Measurements from ENCODE around the gene RAE1. TPM values are rescaled to one million over a fixed set of nuclear protein-coding genes. Genes with fewer than 3 reads are reported as not detected.
A peak's percentile ranks its signal among the peaks of the same experiment; 100 is the strongest.
"Not testable (repeated sequence)": the region's sequence is repeated elsewhere in the genome, so short reads cannot be mapped to it uniquely, and the experiment has no call there.

Gene RAE1
- total and polyA plus RNA-seq, 5 donors = 9.4 to 15.6 (median 14.5) TPM

- ATAC-seq = not testable (repeated sequence)
- intact Hi-C loops (cut with DNase I) = loop anchor here in 3 of 4 donors (5.0 to 10.0 kb wide), 4 partner anchors 257 to 804 kb away; no protein-coding TSS in a partner anchor
These were observed 2.0 kb upstream of the RAE1 start for GRCh38 chr20:57348922-57349574.

DNA sequence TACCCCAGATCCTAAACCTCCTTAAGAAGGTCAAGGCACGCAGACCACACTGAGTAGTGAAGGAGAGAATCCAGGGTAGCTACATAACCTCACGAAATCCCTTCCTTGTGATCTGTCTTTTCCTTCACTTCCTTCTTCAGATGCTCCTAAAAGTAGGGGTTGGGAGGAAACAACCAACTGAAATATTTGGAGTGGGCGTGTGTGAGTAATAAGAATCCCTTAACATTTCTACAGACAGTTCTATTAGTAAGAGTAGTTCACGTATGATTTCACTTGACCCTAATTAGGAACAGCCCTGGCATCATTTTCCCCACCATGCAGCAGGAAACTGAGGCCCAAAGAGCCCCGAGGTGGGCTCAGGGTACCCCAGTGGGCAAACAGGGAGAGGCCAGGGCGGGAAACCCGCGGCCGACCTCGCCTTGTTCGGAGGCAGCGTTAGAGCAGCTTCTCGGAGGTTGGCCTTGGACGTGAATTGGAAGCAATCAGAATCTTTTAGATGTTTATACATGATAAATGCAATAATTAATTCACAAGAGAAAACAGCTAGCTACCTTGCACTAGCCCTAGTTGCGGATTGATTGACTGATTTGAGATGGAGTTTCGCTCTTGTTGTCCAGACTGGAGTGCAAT, 859 bp upstream of the RAE1 start:
- Histone ChIP-seq H3K4me3 (ENCODE audit: low read length) (no peak overlapping the region), H3K9me3 (ENCODE audit: control insufficient read depth, low read length) (no peaks in the 10 kb centered on the region), H3K4me1 (ENCODE audit: control insufficient read depth, insufficient read depth, low read length) (peaks cover 3% of the 10 kb centered on the region), H3K27ac (ENCODE audit: low read length) (no peak overlapping the region), H3K27me3 (ENCODE audit: control insufficient read depth, insufficient read depth) (no peaks in the 10 kb centered on the region)
- DNase-seq (peak in 1 of 3 donors; percentile 44), ATAC-seq (no peak)
- intact Hi-C loops (cut with DNase I) = no loop called here
- 89% methylated on average over 16 of the region's 16 CpGs for WGBS

More at GRCh38 chr20:57348922-57349574, 2.0 kb upstream of the RAE1 start:
- H3K27ac ChIP-seq (ENCODE audit: low read length); H3K4me1 ChIP-seq (ENCODE audit: control insufficient read depth, insufficient read depth, low read length); H3K27me3 ChIP-seq (ENCODE audit: control insufficient read depth, insufficient read depth); DNase-seq; H3K9me3 ChIP-seq (ENCODE audit: control insufficient read depth, low read length); H3K4me3 ChIP-seq (ENCODE audit: low read length): not testable (repeated sequence)
- 86% methylated on average over 21 of the region's 21 CpGs for WGBS

DNA sequence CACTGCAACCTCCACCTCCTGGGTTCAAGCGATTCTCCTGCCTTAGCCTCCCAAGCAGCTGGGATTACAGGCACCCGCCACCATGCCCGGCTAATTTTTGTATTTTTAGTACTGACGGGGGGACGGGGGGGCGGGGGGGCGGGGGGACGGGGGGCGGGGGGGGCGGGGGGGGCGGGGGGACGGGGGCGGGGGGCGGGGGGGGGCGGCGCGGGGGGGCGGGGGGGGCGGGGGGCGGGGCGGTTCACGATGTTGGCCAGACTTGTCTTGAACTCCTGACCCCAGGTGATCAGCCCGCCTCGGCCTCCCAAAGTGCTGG, 371 bp upstream of the RAE1 start:
- H3K27me3 ChIP-seq (ENCODE audit: control insufficient read depth, insufficient read depth); H3K9me3 ChIP-seq (ENCODE audit: control insufficient read depth, low read length); DNase-seq; H3K4me1 ChIP-seq (ENCODE audit: control insufficient read depth, insufficient read depth, low read length); ATAC-seq; intact Hi-C loops (cut with DNase I): not testable (repeated sequence)
- peak overlapping the region; percentile 91 for H3K27ac ChIP-seq (ENCODE audit: low read length)
- WGBS = 17% methylated on average over 12 of the region's 24 CpGs
- peak overlapping the region; percentile 83 for H3K4me3 ChIP-seq (ENCODE audit: low read length)

- DNase-seq = no peak
- intact Hi-C loops (cut with DNase I) = no loop called here
- Histone ChIP-seq H3K4me3 (ENCODE audit: low read length) (no peak overlapping the region), H3K27ac (ENCODE audit: low read length) (no peak overlapping the region), H3K9me3 (ENCODE audit: control insufficient read depth, low read length) (no peaks in the 10 kb centered on the region), H3K4me1 (ENCODE audit: control insufficient read depth, insufficient read depth, low read length) (peaks cover 3% of the 10 kb centered on the region), H3K27me3 (ENCODE audit: control insufficient read depth, insufficient read depth) (no peaks in the 10 kb centered on the region)
- 79% methylated on average over 6 of the region's 6 CpGs for WGBS
- no peak for ATAC-seq
These were observed 1.2 kb downstream of the RAE1 start for GRCh38 chr20:57352305-57352704.

DNA sequence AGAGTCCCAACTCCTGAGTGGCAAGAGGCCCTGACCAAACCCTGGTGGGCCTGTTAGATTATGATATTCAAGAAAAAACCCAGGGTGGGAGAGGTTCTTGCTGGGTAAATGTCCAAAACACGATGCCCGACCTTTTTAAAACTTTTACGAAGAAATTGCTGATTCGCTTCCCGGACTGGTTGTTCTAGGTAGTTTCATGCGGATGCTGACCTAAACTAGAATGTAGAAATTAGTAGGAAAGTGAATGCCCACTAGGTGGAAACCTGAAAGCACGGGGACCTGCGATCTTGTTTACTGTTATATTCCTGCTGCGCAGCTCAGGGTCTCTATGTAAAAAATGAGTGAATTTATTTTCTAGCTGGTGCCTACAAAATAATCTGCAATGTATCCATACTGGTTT, 2.3 kb downstream of the RAE1 start:
- ATAC-seq = no peak
- DNase-seq = no peak
- intact Hi-C loops (cut with DNase I) = no loop called here
- WGBS = 93% methylated on average over 9 of the region's 9 CpGs
- no peaks in the 10 kb centered on the region for H3K27me3 ChIP-seq (ENCODE audit: control insufficient read depth, insufficient read depth)
- peaks cover 3% of the 10 kb centered on the region for H3K4me1 ChIP-seq (ENCODE audit: control insufficient read depth, insufficient read depth, low read length)
- no peaks in the 10 kb centered on the region for H3K9me3 ChIP-seq (ENCODE audit: control insufficient read depth, low read length)
- no peak overlapping the region for H3K4me3 ChIP-seq (ENCODE audit: low read length)
- H3K27ac ChIP-seq (ENCODE audit: low read length) = no peak overlapping the region

DNA sequence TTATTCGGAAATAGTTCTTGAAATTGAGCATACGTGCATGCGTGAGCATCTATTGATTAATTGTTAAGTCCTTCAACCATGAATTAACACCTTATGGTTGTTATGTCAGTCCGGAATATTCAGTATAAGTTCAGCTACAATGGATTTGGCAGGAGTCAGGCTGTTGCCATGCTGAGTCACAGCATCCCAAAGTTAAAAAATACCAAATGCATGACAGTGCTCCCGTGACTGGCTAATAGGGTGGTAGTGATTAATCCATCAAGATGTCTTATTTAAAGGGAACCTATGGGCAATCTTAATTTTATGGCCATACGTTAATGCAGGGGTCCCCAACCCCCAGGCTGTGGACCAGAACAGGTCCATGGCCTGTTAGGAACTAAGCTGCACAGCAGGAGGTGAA, 10.5 kb downstream of the RAE1 start:
- H3K27ac ChIP-seq (ENCODE audit: low read length) = no peak overlapping the region
- H3K4me1 ChIP-seq (ENCODE audit: control insufficient read depth, insufficient read depth, low read length) = no peaks in the 10 kb centered on the region
- DNase-seq = no peak
- intact Hi-C loops (cut with DNase I) = no loop called here
- 91% methylated on average over 6 of the region's 6 CpGs for WGBS
- no peak for ATAC-seq
- no peaks in the 10 kb centered on the region for H3K27me3 ChIP-seq (ENCODE audit: control insufficient read depth, insufficient read depth)
- H3K9me3 ChIP-seq (ENCODE audit: control insufficient read depth, low read length) = no peaks in the 10 kb centered on the region
- H3K4me3 ChIP-seq (ENCODE audit: low read length) = no peak overlapping the region

GRCh38 chr20:57364451-57364850, 13.4 kb downstream of the RAE1 start:
- Histone ChIP-seq H3K9me3 (ENCODE audit: control insufficient read depth, low read length) (no peaks in the 10 kb centered on the region), H3K4me1 (ENCODE audit: control insufficient read depth, insufficient read depth, low read length) (no peaks in the 10 kb centered on the region), H3K27ac (ENCODE audit: low read length) (no peak overlapping the region), H3K4me3 (ENCODE audit: low read length) (no peak overlapping the region), H3K27me3 (ENCODE audit: control insufficient read depth, insufficient read depth) (no peaks in the 10 kb centered on the region)
- ATAC-seq (no peak), DNase-seq (no peak)
- intact Hi-C loops (cut with DNase I) = no loop called here

- Histone ChIP-seq H3K4me3 (ENCODE audit: low read length) (no peak overlapping the region), H3K4me1 (ENCODE audit: control insufficient read depth, insufficient read depth, low read length) (no peaks in the 10 kb centered on the region), H3K27me3 (ENCODE audit: control insufficient read depth, insufficient read depth) (no peaks in the 10 kb centered on the region), H3K9me3 (ENCODE audit: control insufficient read depth, low read length) (no peaks in the 10 kb centered on the region), H3K27ac (ENCODE audit: low read length) (no peak overlapping the region)
- DNase-seq (no peak), ATAC-seq (no peak)
- 76% methylated on average over 3 of the region's 3 CpGs for WGBS
- intact Hi-C loops (cut with DNase I) = no loop called here
These were observed 18.5 kb downstream of the RAE1 start for GRCh38 chr20:57369596-57369995.

GRCh38 chr20:57370316-57370715, 19.3 kb downstream of the RAE1 start:
- 92% methylated on average over 9 of the region's 9 CpGs for WGBS
- Histone ChIP-seq H3K9me3 (ENCODE audit: control insufficient read depth, low read length) (no peaks in the 10 kb centered on the region), H3K4me3 (ENCODE audit: low read length) (no peak overlapping the region), H3K4me1 (ENCODE audit: control insufficient read depth, insufficient read depth, low read length) (no peaks in the 10 kb centered on the region), H3K27me3 (ENCODE audit: control insufficient read depth, insufficient read depth) (no peaks in the 10 kb centered on the region), H3K27ac (ENCODE audit: low read length) (no peak overlapping the region)
- DNase-seq (no peak), ATAC-seq (no peak)
- intact Hi-C loops (cut with DNase I) = loop anchor here in 1 of 4 donors (10.0 kb wide), 1 partner anchor 224 kb away; no protein-coding TSS in a partner anchor

- Histone ChIP-seq H3K4me3 (ENCODE audit: low read length) (no peak overlapping the region), H3K27me3 (ENCODE audit: control insufficient read depth, insufficient read depth) (no peaks in the 10 kb centered on the region), H3K9me3 (ENCODE audit: control insufficient read depth, low read length) (no peaks in the 10 kb centered on the region), H3K27ac (ENCODE audit: low read length) (no peak overlapping the region), H3K4me1 (ENCODE audit: control insufficient read depth, insufficient read depth, low read length) (no peaks in the 10 kb centered on the region)
- intact Hi-C loops (cut with DNase I) = loop anchor here in 1 of 4 donors (10.0 kb wide), 1 partner anchor 223 kb away; no protein-coding TSS in a partner anchor
- ATAC-seq (no peak), DNase-seq (no peak)
- 90% methylated on average over 4 of the region's 4 CpGs for whole genome bisulfite sequencing
These were observed 20.3 kb downstream of the RAE1 start for GRCh38 chr20:57371363-57371762.

DNA sequence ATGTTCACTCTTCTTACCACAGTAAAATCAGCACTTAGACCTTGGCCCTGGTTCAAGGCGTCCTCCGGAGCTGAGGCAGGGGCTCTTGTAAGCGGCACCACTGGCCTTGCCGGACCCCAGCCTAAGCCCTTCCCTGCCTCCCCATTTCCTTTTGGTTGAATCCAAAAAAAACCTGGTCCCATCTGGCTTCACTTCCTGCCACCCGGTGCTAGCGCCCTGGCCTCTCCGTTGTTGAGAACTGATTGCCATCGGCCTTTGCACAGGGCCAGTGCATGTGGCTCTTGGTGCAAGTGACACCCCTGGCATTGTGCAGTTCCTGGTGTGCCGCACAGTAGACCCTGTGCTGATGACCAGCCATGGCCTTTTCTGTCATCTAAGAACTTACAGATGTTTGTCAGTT, 21.1 kb downstream of the RAE1 start:
- Histone ChIP-seq H3K9me3 (ENCODE audit: control insufficient read depth, low read length) (no peaks in the 10 kb centered on the region), H3K27me3 (ENCODE audit: control insufficient read depth, insufficient read depth) (no peaks in the 10 kb centered on the region), H3K4me1 (ENCODE audit: control insufficient read depth, insufficient read depth, low read length) (no peaks in the 10 kb centered on the region), H3K27ac (ENCODE audit: low read length) (no peak overlapping the region), H3K4me3 (ENCODE audit: low read length) (no peak overlapping the region)
- intact Hi-C loops (cut with DNase I) = loop anchor here in 1 of 4 donors (10.0 kb wide), 1 partner anchor 223 kb away; no protein-coding TSS in a partner anchor
- DNase-seq (peak in 1 of 3 donors; percentile 47), ATAC-seq (no peak)
- 67% methylated on average over 9 of the region's 9 CpGs for WGBS

Measured in right cardiac atrium (tissue), 5 donors.